Measurements from ENCODE around the gene TNNI3.

Gene TNNI3

GRCh38 chr19:55153652-55154264 is 3.8 kb downstream of the TNNI3 start:
- Histone ChIP-seq H3K4me1 (no peaks in the 10 kb centered on the region; the same call in 1 of the 2 replicates), H3K36me3 (no peaks in the 10 kb centered on the region), H3K4me3 (ENCODE audit: low read depth, low read length) (no peak overlapping the region), H3K9me3 (peaks cover 7% of the 10 kb centered on the region), H3K27me3 (peaks cover 13% of the 10 kb centered on the region)
- DNase-seq = no peak
- TF ChIP-seq CTCF (IDR thresholded peaks at IDR 0.05; ENCODE audit: low read depth, low read length) = no peak

- no peak for DNase-seq
- Histone ChIP-seq H3K36me3 (no peaks in the 10 kb centered on the region), H3K4me3 (ENCODE audit: low read depth, low read length) (no peak overlapping the region), H3K27me3 (peaks cover 20% of the 10 kb centered on the region), H3K4me1 (no peaks in the 10 kb centered on the region; the same call in 1 of the 2 replicates), H3K9me3 (peaks cover 7% of the 10 kb centered on the region)
- TF ChIP-seq CTCF (IDR thresholded peaks at IDR 0.05; ENCODE audit: low read depth, low read length) = no peak
Measured at GRCh38 chr19:55152017-55152416, 5.5 kb downstream of the TNNI3 start.

GRCh38 chr19:55149078-55150003 is 8.2 kb downstream of the TNNI3 start, which contains the start of gene TNNT1:
Gene TNNT1 (minus strand): TSS chr19:55149206. CDS start chr19:55147157, 2,049 bp downstream.
- no peak for DNase-seq
- H3K9me3 ChIP-seq = peaks cover 7% of the 10 kb centered on the region
- H3K4me3 ChIP-seq (ENCODE audit: low read depth, low read length) = no peak within 1 kb of the TSS
- H3K36me3 ChIP-seq = no peaks in the 10 kb centered on the region
- TF ChIP-seq CTCF (IDR thresholded peaks at IDR 0.05; ENCODE audit: low read depth, low read length) = no peak
- no peaks in the 10 kb centered on the region; the same call in 1 of the 2 replicates for H3K4me1 ChIP-seq
- H3K27me3 ChIP-seq = peaks cover 38% of the 10 kb centered on the region

GRCh38 chr19:55147545-55148251 is 9.8 kb downstream of the TNNI3 start:
- DNase-seq = no peak
- no peak for TF ChIP-seq CTCF (IDR thresholded peaks at IDR 0.05; ENCODE audit: low read depth, low read length)
- H3K27me3 ChIP-seq = peaks cover 53% of the 10 kb centered on the region

GRCh38 chr19:55146705-55147273 is 10.7 kb downstream of the TNNI3 start:
- H3K9me3 ChIP-seq = peaks cover 4% of the 10 kb centered on the region
- H3K4me3 ChIP-seq (ENCODE audit: low read depth, low read length) = no peak overlapping the region
- peaks cover 62% of the 10 kb centered on the region for H3K27me3 ChIP-seq
- no peaks in the 10 kb centered on the region for H3K4me1 ChIP-seq
- no peaks in the 10 kb centered on the region for H3K36me3 ChIP-seq
- no peak for DNase-seq
- no peak for TF ChIP-seq CTCF (IDR thresholded peaks at IDR 0.05; ENCODE audit: low read depth, low read length)

More at GRCh38 chr19:55147545-55148251, 9.8 kb downstream of the TNNI3 start:
- H3K4me3 ChIP-seq (ENCODE audit: low read depth, low read length) = no peak overlapping the region
- H3K4me1 ChIP-seq = no peaks in the 10 kb centered on the region; the same call in 1 of the 2 replicates
- no peaks in the 10 kb centered on the region for H3K36me3 ChIP-seq
- peaks cover 7% of the 10 kb centered on the region for H3K9me3 ChIP-seq

Measured in BE2C (cell line).